ENCODE measurements around the gene SLC2A1.

The SLC2A1 gene

GRCh38 chr1:42958488-42959319 lies at the start of gene SLC2A1:
Gene SLC2A1, minus strand, starts transcription at chr1:42958868. Its CDS starts 217 bp downstream, at chr1:42958651.
- peak; percentile 98 for DNase-seq

- no peak for DNase-seq
Observed at GRCh38 chr1:43007377-43008114, 48.9 kb upstream of the SLC2A1 start.

DNA sequence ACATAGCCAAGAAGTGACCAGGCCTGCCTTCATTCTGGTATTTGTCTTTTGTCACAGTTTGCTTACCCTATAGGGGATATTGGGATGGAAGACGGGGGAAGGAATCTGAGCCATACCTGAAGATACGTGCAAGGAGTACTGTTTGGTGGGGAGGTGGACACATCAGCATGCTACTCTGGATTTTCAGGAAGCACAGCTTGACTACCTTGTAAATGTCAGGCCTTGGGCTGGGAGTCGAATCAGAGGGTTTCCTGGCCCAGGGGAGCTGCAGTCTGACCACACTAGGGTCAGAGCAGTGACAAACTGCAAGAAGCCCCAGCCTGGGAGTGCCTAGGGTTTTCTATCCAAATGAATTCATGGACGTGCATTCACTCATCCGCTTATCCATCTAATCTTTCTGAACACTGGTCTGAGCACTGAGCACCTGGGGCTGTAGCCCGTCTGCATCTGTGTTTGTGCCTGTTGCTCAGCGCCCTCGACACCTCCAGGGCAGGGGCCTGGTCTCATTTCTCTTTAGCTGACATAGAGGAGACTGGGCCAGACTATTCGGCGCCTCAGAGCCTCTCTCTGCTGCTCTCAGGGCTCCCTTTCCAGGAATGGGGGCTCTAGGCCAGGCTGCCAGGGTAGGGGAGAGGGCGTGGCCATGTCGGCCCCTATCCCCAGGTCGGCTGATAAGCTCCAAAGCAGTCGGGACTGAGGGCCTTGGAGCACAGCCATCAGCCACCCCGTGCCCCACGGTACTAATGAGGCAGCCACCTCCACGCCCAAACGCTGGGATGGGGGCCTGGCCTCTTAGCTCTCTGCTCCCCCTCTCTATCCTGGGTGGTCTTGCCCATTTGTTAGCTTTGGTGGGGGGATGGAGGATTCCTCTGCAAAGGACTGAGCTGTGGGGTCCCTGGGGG lies 47.0 kb upstream of the SLC2A1 start:
- DNase-seq: no peak

- no peak for DNase-seq
Observed at GRCh38 chr1:43004587-43005459, 46.2 kb upstream of the SLC2A1 start.

DNA sequence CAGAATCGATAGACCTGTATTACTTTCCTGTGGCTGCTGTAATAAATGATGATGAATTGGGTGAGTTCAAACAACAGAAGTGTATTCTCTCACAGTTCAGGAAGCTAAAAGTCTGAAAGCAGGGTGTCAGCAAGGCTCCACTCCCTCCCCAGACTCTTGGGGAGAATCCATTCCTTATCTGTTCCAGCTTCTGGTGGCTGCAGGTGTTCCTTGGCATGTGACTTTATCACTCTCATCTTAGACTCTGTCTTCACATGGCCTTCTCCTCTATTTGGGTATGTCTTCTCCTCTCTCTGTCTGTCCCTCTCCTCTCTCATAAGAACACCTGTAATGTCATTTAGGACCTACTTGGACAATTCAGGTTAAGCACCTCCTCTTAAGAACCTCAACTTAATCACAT lies 44.1 kb upstream of the SLC2A1 start:
- no peak for DNase-seq

- no peak for DNase-seq
Observed at GRCh38 chr1:43002116-43002515, 43.4 kb upstream of the SLC2A1 start.

GRCh38 chr1:43001434-43001833 lies 42.8 kb upstream of the SLC2A1 start:
- no peak for DNase-seq

DNA sequence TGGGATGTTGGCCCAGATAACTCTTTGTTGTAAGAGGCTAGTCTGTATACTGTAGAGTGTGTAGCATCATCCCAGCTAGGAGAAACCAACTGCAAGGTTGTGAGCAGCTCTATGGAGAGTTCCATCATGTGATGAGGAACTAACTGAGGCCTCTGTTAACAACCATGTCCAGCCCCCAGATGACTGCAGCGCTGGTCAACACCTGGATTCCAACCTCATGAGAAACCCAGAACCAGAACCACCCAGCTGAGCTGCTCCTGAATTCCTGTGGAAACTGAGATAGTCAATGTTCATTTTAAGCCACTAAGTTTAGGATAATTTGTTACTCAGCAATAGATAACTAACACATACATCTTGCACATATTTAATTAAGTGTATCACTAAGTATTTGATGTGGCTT lies 41.6 kb upstream of the SLC2A1 start:
- no peak for DNase-seq

- DNase-seq: no peak
Observed at GRCh38 chr1:42999308-42999707, 40.6 kb upstream of the SLC2A1 start.

- DNase-seq: no peak
Observed at GRCh38 chr1:42998386-42998785, 39.7 kb upstream of the SLC2A1 start.

DNA sequence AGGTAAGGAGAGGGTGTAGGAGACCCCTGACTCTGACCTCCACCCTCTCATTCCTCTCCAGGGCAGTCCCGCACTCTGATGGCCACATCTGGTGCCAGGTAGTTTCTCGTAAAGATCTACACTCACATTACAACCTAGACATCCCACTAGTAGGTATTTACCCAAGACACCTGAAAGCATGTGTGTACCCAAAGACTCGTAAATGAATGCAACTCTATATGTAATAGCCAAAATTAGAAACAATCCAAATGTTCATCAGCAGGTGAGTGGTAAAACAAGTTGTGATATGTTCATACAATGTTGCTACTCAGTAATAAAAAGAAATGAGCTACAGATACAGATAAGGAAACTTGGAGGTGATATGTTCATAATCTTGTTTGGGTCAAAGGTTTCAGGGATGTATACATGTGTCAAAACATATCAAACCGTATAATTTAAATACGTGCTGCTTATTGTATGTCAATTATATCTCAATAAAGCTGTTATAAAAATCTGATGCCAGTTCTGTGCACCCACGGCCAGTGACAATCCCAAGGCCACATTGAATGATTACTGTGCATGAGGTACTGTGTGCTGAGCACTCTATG lies 37.8 kb upstream of the SLC2A1 start:
- DNase-seq: no peak

- DNase-seq: no peak
Observed at GRCh38 chr1:42993502-42994136, 35.0 kb upstream of the SLC2A1 start.

DNA sequence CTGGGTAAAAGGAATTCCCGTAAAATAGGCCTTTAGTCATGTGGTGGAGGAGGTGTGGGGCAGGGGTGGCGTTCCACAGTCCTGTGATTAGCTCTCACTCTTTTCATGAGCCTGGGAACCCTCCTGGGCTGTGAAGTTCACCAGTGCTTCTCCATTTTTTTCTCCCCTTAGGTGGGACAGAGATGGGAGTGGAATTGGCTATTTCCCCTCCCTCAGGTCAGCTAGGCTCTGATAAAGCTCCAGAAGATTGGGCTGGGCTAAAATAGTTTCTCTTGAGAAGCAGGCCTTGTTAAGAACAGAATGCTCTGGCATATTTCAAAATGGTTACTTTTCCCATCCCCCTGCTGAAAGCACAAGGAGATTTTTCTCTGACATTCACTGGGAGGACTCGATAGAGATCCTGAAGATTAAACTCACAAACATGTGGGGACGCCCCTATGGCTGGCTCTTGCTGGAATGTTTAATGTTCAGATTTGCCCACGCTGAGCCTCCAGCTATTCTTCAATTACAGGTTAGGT lies 33.4 kb upstream of the SLC2A1 start:
- DNase-seq: no peak

- no peak for DNase-seq
Observed at GRCh38 chr1:42990757-42991346, 32.2 kb upstream of the SLC2A1 start.

GRCh38 chr1:42983693-42984092 lies 25.0 kb upstream of the SLC2A1 start:
- DNase-seq: no peak

GRCh38 chr1:42983253-42983652 lies 24.6 kb upstream of the SLC2A1 start:
- DNase-seq: no peak

GRCh38 chr1:42982641-42983040 lies 24.0 kb upstream of the SLC2A1 start:
- DNase-seq: no peak

- no peak for DNase-seq
Observed at GRCh38 chr1:42981871-42982270, 23.2 kb upstream of the SLC2A1 start.

DNA sequence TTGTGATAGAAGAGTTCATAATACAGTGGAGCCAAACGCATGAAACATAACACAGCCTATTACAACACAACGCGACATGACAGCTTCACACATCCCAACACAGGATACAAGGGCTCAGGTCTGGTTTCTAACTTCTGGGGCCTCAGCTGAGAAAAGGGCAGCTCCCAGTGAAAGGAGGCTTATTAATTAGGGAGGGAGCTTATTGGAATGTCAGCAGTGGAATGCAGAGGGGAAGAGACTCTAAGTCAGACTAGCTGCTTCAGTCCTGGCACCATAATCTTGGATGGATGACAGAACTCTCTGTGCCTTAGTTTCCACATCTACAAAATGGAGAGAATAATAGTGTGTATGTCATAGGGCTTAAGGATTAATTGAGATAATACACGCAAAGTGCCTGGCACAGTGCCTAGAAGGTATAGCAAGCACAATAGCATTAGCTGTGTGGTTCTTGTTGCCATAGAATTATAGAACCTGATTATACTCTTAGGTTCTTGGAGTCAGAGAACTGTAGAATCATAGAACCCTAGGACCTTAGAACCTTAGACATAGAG lies 22.7 kb upstream of the SLC2A1 start:
- no peak for DNase-seq

Measured in activated effector memory CD4-positive, alpha-beta T cell treated with anti-CD3 and anti-CD28 coated beads, Interleukin-2, amount 50 U/mL, for 16 hours (primary cell).